ENCODE results near the gene LYRM9.

GRCh38 chr17:27873211-27873610 is 20.0 kb downstream of the LYRM9 start:
- no peak for TF ChIP-seq POLR2A (IDR thresholded peaks at IDR 0.05)
- no peak for TF ChIP-seq CTCF (IDR thresholded peaks at IDR 0.05 in 8 of 11, conservative IDR thresholded peaks at IDR 0.05 in 3 of 11)
- no peak for TF ChIP-seq POLR2AphosphoS5 (IDR thresholded peaks at IDR 0.05)
